ENCODE data around the gene FAM181A. TPM values are rescaled to one million over a fixed set of nuclear protein-coding genes. Genes with fewer than 3 reads are reported as not detected.

Gene FAM181A
- total RNA-seq, 1 experiment from 2014 or later: not detected

DNA sequence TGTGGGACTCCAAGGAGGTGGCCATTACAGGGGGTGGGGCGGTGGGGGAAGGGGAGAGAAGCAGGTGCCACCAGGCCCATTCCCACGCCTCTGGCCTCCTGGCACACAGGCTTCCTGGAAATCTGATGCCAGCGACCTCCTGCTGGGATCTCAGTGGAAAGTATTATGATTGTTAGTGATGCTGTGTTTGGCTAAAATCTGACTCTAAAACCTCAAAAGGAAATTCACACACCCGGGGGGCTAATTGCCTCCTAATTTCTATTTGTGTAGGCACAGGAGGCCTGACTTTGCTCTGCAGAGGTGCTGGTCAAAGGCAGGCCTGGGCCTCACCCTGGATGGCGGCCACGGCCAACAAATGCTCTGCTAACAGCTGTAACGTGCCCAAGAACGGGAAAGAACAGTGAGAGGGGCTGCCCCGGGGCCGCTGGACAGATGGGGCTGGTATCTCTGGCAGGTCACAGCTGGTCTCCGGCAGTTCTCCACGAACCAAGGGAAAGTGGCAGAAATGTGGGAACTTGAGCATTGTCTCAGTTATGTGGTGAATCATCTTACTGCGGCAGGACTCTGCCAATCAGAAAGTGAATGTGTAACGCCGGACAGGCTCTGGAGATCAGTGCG lies 14.3 kb downstream of the FAM181A start:
- Histone ChIP-seq H3K9me3 (ENCODE audit: control insufficient read depth, insufficient read depth, low read depth, low read length) (no peaks in the 10 kb centered on the region), H3K27ac (ENCODE audit: low read length) (peak overlapping the region; percentile 23; the same call in 1 of the 2 replicates), H3K36me3 (ENCODE audit: control insufficient read depth, insufficient read depth, low read length) (no peaks in the 10 kb centered on the region), H3K4me1 (ENCODE audit: control insufficient read depth, insufficient read depth, low read length) (peaks cover 13% of the 10 kb centered on the region), H3K27me3 (ENCODE audit: control insufficient read depth, insufficient read depth, low read length) (no peaks in the 10 kb centered on the region), H3K4me3 (ENCODE audit: low read depth in 2 of 2, low read length in 2 of 2) (no peak overlapping the region)
- no peak for TF ChIP-seq SIN3A (IDR thresholded peaks at IDR 0.05; ENCODE audit: borderline replicate concordance, insufficient read depth, low read depth, low read length)
- TF ChIP-seq TCF7L2 (IDR thresholded peaks at IDR 0.05; ENCODE audit: low read depth, low read length): no peak
- TF ChIP-seq, protein P1, sequence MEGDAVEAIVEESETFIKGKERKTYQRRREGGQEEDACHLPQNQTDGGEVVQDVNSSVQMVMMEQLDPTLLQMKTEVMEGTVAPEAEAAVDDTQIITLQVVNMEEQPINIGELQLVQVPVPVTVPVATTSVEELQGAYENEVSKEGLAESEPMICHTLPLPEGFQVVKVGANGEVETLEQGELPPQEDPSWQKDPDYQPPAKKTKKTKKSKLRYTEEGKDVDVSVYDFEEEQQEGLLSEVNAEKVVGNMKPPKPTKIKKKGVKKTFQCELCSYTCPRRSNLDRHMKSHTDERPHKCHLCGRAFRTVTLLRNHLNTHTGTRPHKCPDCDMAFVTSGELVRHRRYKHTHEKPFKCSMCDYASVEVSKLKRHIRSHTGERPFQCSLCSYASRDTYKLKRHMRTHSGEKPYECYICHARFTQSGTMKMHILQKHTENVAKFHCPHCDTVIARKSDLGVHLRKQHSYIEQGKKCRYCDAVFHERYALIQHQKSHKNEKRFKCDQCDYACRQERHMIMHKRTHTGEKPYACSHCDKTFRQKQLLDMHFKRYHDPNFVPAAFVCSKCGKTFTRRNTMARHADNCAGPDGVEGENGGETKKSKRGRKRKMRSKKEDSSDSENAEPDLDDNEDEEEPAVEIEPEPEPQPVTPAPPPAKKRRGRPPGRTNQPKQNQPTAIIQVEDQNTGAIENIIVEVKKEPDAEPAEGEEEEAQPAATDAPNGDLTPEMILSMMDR (IDR thresholded peaks at IDR 0.05): no peak
- TF ChIP-seq, protein P2, sequence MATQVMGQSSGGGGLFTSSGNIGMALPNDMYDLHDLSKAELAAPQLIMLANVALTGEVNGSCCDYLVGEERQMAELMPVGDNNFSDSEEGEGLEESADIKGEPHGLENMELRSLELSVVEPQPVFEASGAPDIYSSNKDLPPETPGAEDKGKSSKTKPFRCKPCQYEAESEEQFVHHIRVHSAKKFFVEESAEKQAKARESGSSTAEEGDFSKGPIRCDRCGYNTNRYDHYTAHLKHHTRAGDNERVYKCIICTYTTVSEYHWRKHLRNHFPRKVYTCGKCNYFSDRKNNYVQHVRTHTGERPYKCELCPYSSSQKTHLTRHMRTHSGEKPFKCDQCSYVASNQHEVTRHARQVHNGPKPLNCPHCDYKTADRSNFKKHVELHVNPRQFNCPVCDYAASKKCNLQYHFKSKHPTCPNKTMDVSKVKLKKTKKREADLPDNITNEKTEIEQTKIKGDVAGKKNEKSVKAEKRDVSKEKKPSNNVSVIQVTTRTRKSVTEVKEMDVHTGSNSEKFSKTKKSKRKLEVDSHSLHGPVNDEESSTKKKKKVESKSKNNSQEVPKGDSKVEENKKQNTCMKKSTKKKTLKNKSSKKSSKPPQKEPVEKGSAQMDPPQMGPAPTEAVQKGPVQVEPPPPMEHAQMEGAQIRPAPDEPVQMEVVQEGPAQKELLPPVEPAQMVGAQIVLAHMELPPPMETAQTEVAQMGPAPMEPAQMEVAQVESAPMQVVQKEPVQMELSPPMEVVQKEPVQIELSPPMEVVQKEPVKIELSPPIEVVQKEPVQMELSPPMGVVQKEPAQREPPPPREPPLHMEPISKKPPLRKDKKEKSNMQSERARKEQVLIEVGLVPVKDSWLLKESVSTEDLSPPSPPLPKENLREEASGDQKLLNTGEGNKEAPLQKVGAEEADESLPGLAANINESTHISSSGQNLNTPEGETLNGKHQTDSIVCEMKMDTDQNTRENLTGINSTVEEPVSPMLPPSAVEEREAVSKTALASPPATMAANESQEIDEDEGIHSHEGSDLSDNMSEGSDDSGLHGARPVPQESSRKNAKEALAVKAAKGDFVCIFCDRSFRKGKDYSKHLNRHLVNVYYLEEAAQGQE (IDR thresholded peaks at IDR 0.05; ENCODE audit: insufficient read depth in 1 of 2, low read depth in 2 of 2, low read length in 1 of 2): no peak
- TF ChIP-seq POLR2AphosphoS5 (IDR thresholded peaks at IDR 0.05; ENCODE audit: low read depth, low read length): no peak
- no TSS peak for BruUV-seq (replicated peaks)
- POLR2A ChIA-PET: no interaction called here
- intact Hi-C loops (cut with micrococcal nuclease; ENCODE audit: unreplicated experiment) (loop anchor here (2.0 kb wide), 1 partner anchor 59 kb away; no protein-coding TSS in a partner anchor), in situ Hi-C loops (cut with HindIII; ENCODE audit: low pct_unique_long_range_greater_than_20kb, low sequenced_read_pairs) (no loop called here)
- ATAC-seq: peak; percentile 47; the same call in 1 of the 2 replicates
- CTCF ChIA-PET: interaction anchor here (1.0 to 1.1 kb wide), 2 partner anchors 60 to 63 kb away, joined by 3 to 4 read pairs; no protein-coding TSS in a partner anchor
- no peak for DNase-seq (ENCODE audit: low read depth, low spot score)

GRCh38 chr14:93943052-93943451 lies 15.9 kb downstream of the FAM181A start:
- no peaks in the 10 kb centered on the region for H3K36me3 ChIP-seq (ENCODE audit: control insufficient read depth, insufficient read depth, low read length)
- no TSS peak for BruUV-seq (replicated peaks)
- ChIA-PET POLR2A (no interaction called here), CTCF (no interaction called here)
- intact Hi-C loops (cut with micrococcal nuclease; ENCODE audit: unreplicated experiment) (no loop called here), in situ Hi-C loops (cut with HindIII; ENCODE audit: low pct_unique_long_range_greater_than_20kb, low sequenced_read_pairs) (no loop called here)
- DNase-seq (ENCODE audit: low read depth, low spot score): no peak
- H3K9me3 ChIP-seq (ENCODE audit: control insufficient read depth, insufficient read depth, low read depth, low read length): no peaks in the 10 kb centered on the region
- no peak for ATAC-seq
- no peak overlapping the region for H3K27ac ChIP-seq (ENCODE audit: low read length)
- peaks cover 18% of the 10 kb centered on the region for H3K4me1 ChIP-seq (ENCODE audit: control insufficient read depth, insufficient read depth, low read length)
- no peaks in the 10 kb centered on the region for H3K27me3 ChIP-seq (ENCODE audit: control insufficient read depth, insufficient read depth, low read length)
- TF ChIP-seq TCF7L2 (IDR thresholded peaks at IDR 0.05; ENCODE audit: low read depth, low read length) (no peak), POLR2AphosphoS5 (IDR thresholded peaks at IDR 0.05; ENCODE audit: low read depth, low read length) (no peak), SIN3A (IDR thresholded peaks at IDR 0.05; ENCODE audit: borderline replicate concordance, insufficient read depth, low read depth, low read length) (no peak)
- TF ChIP-seq, protein P2 (IDR thresholded peaks at IDR 0.05; ENCODE audit: insufficient read depth in 1 of 2, low read depth in 2 of 2, low read length in 1 of 2): no peak
- TF ChIP-seq, protein P1 (IDR thresholded peaks at IDR 0.05): no peak
- H3K4me3 ChIP-seq (ENCODE audit: low read depth in 2 of 2, low read length in 2 of 2): no peak overlapping the region

Data from Panc1 (cell line).